ENCODE data around the gene NEK10.
A peak's percentile ranks its signal among the peaks of the same experiment; 100 is the strongest.

Gene NEK10

GRCh38 chr3:27176256-27176655 is 192.9 kb downstream of the NEK10 start:
- DNase-seq (ENCODE audit: low read depth, low spot score), result no peak

GRCh38 chr3:27174530-27174929 is 194.7 kb downstream of the NEK10 start:
- DNase-seq (ENCODE audit: low read depth, low spot score), result no peak

DNA sequence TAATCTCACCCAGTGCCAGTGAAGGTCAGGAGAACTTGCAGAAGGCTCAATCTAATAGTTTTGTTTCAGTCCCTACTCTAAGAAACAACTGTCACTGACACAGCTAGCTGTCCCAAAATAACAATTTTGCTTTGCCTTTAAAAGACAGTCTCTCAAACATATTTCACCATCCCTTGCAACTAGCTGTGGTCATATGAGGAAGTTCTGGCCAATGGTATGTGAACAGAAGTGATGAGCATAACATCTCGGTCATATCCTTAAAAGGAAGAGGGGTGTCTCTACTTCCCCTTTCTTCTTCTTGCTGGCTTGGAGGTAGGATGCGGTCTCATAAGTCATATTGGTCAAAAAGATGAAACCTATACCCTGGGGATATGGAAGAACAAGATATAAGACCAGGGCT is 198.1 kb downstream of the NEK10 start:
- DNase-seq (ENCODE audit: low read depth, low spot score), result no peak

GRCh38 chr3:27166888-27167287 is 202.3 kb downstream of the NEK10 start:
- peak; percentile 26 for DNase-seq (ENCODE audit: low read depth, low spot score)

GRCh38 chr3:27165321-27165721 is 203.9 kb downstream of the NEK10 start:
- peak; percentile 23 for DNase-seq (ENCODE audit: low read depth, low spot score)

GRCh38 chr3:27160779-27161287 is 208.3 kb downstream of the NEK10 start:
- no peak for DNase-seq (ENCODE audit: low read depth, low spot score)

DNA sequence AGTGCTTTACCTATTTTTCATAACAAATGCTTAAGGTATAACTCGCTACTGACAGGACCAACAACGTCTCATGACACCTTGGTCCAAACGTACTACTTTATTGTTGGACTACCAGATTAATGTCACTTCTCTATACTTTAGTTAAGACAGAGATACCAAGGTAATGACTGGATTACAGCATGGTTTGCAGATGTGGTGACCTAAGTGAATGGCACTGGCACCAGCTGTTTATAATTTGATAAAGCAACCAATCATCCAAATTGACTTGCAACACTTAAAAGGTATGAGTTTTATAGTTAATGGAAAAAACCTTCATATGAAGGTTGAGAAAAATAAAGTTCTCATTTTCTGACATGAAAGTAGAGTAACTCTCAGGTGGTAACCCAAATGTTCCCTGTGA is 209.0 kb downstream of the NEK10 start:
- no peak for DNase-seq (ENCODE audit: low read depth, low spot score)

- DNase-seq (ENCODE audit: low read depth, low spot score), result no peak
Observed at GRCh38 chr3:27147215-27147614, 222.0 kb downstream of the NEK10 start.

DNA sequence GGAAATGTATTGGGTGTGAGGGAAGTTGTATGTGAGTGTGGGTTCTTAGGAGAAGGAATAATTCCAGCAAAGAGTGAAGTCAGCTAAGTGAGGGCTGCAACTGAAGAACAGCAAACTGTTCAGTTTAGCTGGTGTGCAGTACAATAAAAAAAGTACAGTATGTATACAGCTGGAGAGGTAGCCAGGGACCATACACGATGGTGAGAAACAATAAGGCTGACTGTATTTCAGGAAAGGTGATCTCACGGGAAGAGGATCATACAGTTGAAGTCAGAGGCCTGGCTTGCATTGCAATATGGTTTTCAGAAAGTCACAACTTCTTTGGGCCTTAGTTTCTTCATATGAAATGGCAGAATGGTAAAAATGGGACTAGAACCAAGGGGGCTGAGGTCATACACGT is 222.4 kb downstream of the NEK10 start:
- DNase-seq (ENCODE audit: low read depth, low spot score), result no peak

- DNase-seq (ENCODE audit: low read depth, low spot score), result no peak
Observed at GRCh38 chr3:27145719-27146118, 223.5 kb downstream of the NEK10 start.

DNA sequence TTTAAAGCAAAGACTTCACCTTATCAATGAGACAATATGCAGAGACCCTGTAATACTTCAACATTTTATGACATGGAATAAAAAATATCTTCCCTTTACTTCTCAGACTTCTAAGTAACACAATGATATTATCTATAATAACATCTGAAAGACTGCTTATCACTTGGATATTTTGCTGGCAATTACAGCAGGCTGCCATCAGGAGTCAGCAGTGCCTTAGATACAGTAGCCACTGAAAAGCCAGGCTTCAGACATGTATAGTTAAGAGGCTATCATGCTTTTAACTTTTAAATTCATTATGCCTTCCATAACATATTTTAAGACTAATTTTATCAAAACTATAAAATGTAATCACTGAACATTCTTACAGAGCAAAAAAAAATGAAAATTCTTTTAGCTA is 227.5 kb downstream of the NEK10 start:
- DNase-seq (ENCODE audit: low read depth, low spot score), result no peak

GRCh38 chr3:27138562-27138961 is 230.6 kb downstream of the NEK10 start:
- DNase-seq (ENCODE audit: low read depth, low spot score), result no peak

- DNase-seq (ENCODE audit: low read depth, low spot score), result no peak
Observed at GRCh38 chr3:27138005-27138404, 231.2 kb downstream of the NEK10 start.

DNA sequence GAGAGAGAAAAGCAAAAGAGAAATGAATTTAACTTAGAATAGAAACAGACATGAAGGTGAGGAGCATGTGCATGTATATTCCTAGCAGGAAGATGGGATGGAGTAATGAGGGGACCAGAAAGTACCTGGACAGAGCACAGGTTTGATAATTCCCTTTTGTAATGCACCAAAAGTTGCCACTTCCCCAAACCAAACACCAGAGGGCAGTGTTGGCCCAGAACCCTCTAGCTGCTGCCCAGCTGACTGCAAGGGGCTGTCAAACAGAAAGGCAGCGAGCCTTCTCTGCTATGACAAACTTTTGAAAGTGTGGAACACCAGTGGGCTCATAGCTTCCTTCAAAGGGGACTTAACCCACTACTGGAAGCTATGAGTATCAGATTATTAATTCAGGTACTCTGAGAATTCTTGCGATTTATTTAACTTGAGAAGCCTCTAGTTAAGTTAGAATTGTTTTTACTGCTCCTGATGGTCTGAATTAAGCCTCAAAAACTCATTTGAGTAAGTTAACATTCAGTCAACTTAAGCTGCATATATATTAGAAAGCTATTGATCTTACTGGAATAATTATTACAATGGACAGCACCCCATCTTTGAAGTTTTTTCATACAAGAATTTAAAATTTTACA is 234.9 kb downstream of the NEK10 start:
- DNase-seq (ENCODE audit: low read depth, low spot score), result peak; percentile 47

GRCh38 chr3:27133060-27133459 is 236.1 kb downstream of the NEK10 start:
- DNase-seq (ENCODE audit: low read depth, low spot score), result no peak

- DNase-seq (ENCODE audit: low read depth, low spot score), result no peak
Observed at GRCh38 chr3:27130796-27131195, 238.4 kb downstream of the NEK10 start.

- DNase-seq (ENCODE audit: low read depth, low spot score), result no peak
Observed at GRCh38 chr3:27127879-27128278, 241.3 kb downstream of the NEK10 start.

DNA sequence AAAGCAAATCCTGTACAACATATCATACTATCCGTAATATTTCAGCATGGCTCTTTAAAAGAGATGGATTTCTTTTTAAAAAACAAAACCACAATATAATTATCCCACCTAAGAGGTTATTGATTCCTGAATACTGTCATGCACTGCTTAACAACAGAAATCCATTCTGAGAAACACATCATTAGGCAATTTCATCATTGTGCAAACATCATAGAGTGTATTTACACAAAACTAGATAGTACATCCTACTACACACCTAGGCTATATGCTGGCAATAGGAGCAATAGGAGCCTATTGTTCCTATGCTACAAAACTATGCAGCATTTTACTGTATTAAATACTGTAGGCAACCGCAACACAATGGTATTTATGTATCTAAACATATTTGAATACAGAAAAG is 242.0 kb downstream of the NEK10 start:
- DNase-seq (ENCODE audit: low read depth, low spot score), result no peak

- DNase-seq (ENCODE audit: low read depth, low spot score), result no peak
Observed at GRCh38 chr3:27125821-27126501, 243.2 kb downstream of the NEK10 start.

DNA sequence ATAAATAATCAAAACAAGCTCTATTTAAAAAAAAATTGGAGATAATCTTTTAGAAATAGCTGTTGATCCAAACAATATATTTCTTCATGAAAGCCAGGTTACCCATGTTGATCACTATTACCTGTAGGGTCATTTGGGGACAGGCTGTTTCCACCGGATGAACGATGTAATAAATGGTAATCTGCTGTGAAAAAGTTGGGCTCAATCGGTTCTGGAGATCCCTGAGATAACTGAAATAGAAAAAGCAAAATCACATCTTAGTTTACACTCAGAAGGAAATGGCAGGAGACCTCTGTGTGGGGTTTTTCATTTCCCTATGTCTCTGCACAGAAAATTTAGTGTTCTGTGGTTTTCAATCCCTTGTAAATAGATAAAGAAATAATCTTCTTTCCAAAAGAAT is 249.5 kb downstream of the NEK10 start:
- DNase-seq (ENCODE audit: low read depth, low spot score), result no peak

DNA sequence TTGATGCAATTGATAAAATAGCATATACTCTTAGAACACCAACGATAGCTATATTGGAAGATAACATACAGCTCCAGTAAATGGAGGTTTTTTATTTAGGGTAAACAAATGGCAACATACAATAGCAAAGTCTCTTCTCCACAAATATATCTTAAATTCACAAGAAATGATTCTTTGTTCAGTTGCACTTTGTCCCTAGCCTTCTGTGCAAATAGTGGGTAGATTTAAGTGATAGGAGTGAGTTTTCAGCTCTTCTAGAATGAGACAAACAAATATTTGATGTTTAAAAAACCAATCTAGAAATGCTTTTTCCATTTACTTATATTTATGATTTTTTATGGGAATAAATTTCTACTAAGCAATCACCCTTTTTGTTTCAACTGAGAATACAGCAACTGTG is 253.8 kb downstream of the NEK10 start:
- DNase-seq (ENCODE audit: low read depth, low spot score), result no peak

DNA sequence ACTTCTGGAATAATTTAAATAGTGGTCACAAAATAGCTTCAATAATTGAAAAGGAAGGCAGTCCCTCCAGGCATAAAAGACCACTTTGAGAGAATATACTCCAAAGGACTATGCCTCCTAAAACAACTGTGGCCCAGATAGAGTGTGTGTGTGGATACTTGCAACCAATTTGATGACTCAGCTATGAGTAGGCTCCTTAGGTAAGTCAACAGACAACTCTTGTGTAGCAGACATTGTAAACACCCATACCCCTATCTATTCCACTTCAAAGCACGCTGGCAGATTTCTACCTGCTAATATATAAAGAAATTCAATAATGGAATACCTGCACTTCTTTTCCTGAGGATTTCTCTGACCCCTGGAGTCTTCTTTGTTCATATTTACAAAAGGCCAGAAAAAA is 254.5 kb downstream of the NEK10 start:
- DNase-seq (ENCODE audit: low read depth, low spot score), result no peak

- no peak for DNase-seq (ENCODE audit: low read depth, low spot score)
Observed at GRCh38 chr3:27114129-27114528, 255.1 kb downstream of the NEK10 start.
